SIG-M5 (cell line): ENCODE measurements around the gene PER3.

Experiments
- DNase-seq: peaks from one replicate; lab custom pipeline; 2025; lab: John Stamatoyannopoulos, UW

PER3 gene

GRCh38 chr1:7871136-7871535 lies 87.0 kb downstream of the PER3 start:
- DNase-seq, result no peak

- DNase-seq, result no peak
Observed at GRCh38 chr1:7873801-7874795, 90.0 kb downstream of the PER3 start.

GRCh38 chr1:7878027-7878426 lies 93.9 kb downstream of the PER3 start:
- DNase-seq, result no peak

GRCh38 chr1:7879228-7879627 lies 95.1 kb downstream of the PER3 start:
- no peak for DNase-seq

GRCh38 chr1:7884757-7885156 lies 100.7 kb downstream of the PER3 start:
- DNase-seq, result no peak

GRCh38 chr1:7885513-7886404 lies 101.7 kb downstream of the PER3 start:
- DNase-seq, result no peak

- peak; percentile 21 for DNase-seq
Observed at GRCh38 chr1:7886405-7886745, 102.3 kb downstream of the PER3 start.

GRCh38 chr1:7888248-7889081 lies 104.4 kb downstream of the PER3 start:
- DNase-seq, result no peak

GRCh38 chr1:7890853-7891252 lies 106.8 kb downstream of the PER3 start:
- no peak for DNase-seq

- no peak for DNase-seq
Observed at GRCh38 chr1:7891804-7892203, 107.7 kb downstream of the PER3 start.

- DNase-seq, result no peak
Observed at GRCh38 chr1:7893529-7894180, 109.6 kb downstream of the PER3 start.
